K562 (cell line): ENCODE results near the gene CDCA7. TPM values are rescaled to one million over a fixed set of nuclear protein-coding genes. Genes with fewer than 3 reads are reported as not detected.
A peak's percentile ranks its signal among the peaks of the same experiment; 100 is the strongest.

Experiments used
- CBFA2T3 ChIP-seq: fragments of 450-650 bp; IDR thresholded peaks from 2 replicates; pipeline ENCODE4 v1.6.1; 2017
- CREB3L1 ChIP-seq: fragments of 450-650 bp; IDR thresholded peaks from 2 replicates; pipeline ENCODE4 v1.6.1; 2014; ENCODE audit warnings: low read depth, mild to moderate bottlenecking, moderate library complexity, borderline replicate concordance
- E2F1 ChIP-seq: sonication (generic); formaldehyde crosslinking; IDR thresholded peaks from 2 replicates; pipeline ENCODE4 v1.8.1; 2023; ENCODE audit warnings: mild to moderate bottlenecking, missing genetic modification reagents, moderate library complexity
- HMG20A ChIP-seq: fragments of 450-650 bp; formaldehyde crosslinking; conservative IDR thresholded peaks from 2 replicates; pipeline ENCODE4 v1.4.0; 2020; ENCODE audit warnings: mild to moderate bottlenecking, mixed read lengths
- KLF10 ChIP-seq: fragments of 250-450 bp; sonication (Bioruptor Pico); IDR thresholded peaks from 2 replicates; pipeline ENCODE4 v1.6.1; 2021; ENCODE audit warnings: matching md5 sums
- MXI1 ChIP-seq: IDR thresholded peaks from 2 replicates; pipeline ENCODE4 v1.6.1; 2011; ENCODE audit warnings: low read depth, mild to moderate bottlenecking, improper control_type of control experiment, low read length
- NCOA1 ChIP-seq: fragments of 450-650 bp; IDR thresholded peaks from 2 replicates; pipeline ENCODE4 v1.6.1; 2016; ENCODE audit warnings: low read depth
- NR3C1 ChIP-seq: sonication (generic); formaldehyde crosslinking; IDR thresholded peaks from 2 replicates; pipeline ENCODE4 v1.8.1; 2022; ENCODE audit warnings: missing genetic modification reagents
- TGIF2 ChIP-seq: sonication (generic); formaldehyde crosslinking; IDR thresholded peaks from 2 replicates; pipeline ENCODE4 v1.8.1; 2022; ENCODE audit warnings: mild to moderate bottlenecking, missing genetic modification reagents, moderate library complexity
- ZBTB33 ChIP-seq: sonication (generic); formaldehyde crosslinking; IDR thresholded peaks from 2 replicates; pipeline ENCODE4 v1.8.1; 2023; ENCODE audit warnings: mild to moderate bottlenecking, missing genetic modification reagents
- polyA plus RNA-seq, 8 experiments: library from polyadenylated mRNA; depleted of rRNA in 4 of 8; stranded (reverse) in 5 of 8; unstranded in 3 of 8; fragments of >200 nt; fragmentation: Nextera tagmentation in 2 of 8; fragmentation: Illumina TruSeq in 1 of 8; extraction: Ambion mirVana in 2 of 8; extraction: Trizol in 1 of 8; gene quantifications; 2 replicates each; pipeline versions ENCODE4 v1.2.1 to v1.2.3, GENCODE V29; 2011 to 2014; ENCODE audit warnings: inconsistent platforms in 1 of 8, missing spikeins in 1 of 8
- total RNA-seq, 7 experiments: library from RNA; depleted of rRNA in 6 of 7; stranded (reverse); fragments of >200 nt in 6 of 7; fragmentation: Illumina TruSeq in 2 of 7; extraction: Trizol in 2 of 7; gene quantifications; 2 replicates each; pipeline versions ENCODE4 v1.2.1 to v1.2.3, GENCODE V29; 2011 to 2021; ENCODE audit warnings: low replicate concordance in 1 of 7
- TF ChIP-seq, protein P1 (sequence below): sonication (generic); formaldehyde crosslinking; IDR thresholded peaks from 2 replicates; pipeline ENCODE4 v1.8.0; 2023; ENCODE audit warnings: missing genetic modification reagents, mild to moderate bottlenecking, borderline replicate concordance
- TF ChIP-seq, protein P2 (sequence below), 2 experiments: fragments of 150-350 bp in 1 of 2; IDR thresholded peaks; 2 replicates each; pipeline ENCODE4 v1.6.1; 2012 to 2016; ENCODE audit warnings: low read depth in 2 of 2, low read length in 2 of 2, mild to moderate bottlenecking in 1 of 2, moderate library complexity in 1 of 2

Gene CDCA7
- total and polyA plus RNA-seq, 9 of the 15 experiments (the other 6 are each of a cell fraction or from before 2014, with no cell fraction given): 28.5 to 122 (median 51.0) TPM

GRCh38 chr2:173394091-173394974 is 39.7 kb downstream of the CDCA7 start (continued):
- TF ChIP-seq, protein P1, sequence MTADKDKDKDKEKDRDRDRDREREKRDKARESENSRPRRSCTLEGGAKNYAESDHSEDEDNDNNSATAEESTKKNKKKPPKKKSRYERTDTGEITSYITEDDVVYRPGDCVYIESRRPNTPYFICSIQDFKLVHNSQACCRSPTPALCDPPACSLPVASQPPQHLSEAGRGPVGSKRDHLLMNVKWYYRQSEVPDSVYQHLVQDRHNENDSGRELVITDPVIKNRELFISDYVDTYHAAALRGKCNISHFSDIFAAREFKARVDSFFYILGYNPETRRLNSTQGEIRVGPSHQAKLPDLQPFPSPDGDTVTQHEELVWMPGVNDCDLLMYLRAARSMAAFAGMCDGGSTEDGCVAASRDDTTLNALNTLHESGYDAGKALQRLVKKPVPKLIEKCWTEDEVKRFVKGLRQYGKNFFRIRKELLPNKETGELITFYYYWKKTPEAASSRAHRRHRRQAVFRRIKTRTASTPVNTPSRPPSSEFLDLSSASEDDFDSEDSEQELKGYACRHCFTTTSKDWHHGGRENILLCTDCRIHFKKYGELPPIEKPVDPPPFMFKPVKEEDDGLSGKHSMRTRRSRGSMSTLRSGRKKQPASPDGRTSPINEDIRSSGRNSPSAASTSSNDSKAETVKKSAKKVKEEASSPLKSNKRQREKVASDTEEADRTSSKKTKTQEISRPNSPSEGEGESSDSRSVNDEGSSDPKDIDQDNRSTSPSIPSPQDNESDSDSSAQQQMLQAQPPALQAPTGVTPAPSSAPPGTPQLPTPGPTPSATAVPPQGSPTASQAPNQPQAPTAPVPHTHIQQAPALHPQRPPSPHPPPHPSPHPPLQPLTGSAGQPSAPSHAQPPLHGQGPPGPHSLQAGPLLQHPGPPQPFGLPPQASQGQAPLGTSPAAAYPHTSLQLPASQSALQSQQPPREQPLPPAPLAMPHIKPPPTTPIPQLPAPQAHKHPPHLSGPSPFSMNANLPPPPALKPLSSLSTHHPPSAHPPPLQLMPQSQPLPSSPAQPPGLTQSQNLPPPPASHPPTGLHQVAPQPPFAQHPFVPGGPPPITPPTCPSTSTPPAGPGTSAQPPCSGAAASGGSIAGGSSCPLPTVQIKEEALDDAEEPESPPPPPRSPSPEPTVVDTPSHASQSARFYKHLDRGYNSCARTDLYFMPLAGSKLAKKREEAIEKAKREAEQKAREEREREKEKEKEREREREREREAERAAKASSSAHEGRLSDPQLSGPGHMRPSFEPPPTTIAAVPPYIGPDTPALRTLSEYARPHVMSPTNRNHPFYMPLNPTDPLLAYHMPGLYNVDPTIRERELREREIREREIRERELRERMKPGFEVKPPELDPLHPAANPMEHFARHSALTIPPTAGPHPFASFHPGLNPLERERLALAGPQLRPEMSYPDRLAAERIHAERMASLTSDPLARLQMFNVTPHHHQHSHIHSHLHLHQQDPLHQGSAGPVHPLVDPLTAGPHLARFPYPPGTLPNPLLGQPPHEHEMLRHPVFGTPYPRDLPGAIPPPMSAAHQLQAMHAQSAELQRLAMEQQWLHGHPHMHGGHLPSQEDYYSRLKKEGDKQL (CRISPR knock-in tag): no peak
- TF ChIP-seq, protein P2, sequence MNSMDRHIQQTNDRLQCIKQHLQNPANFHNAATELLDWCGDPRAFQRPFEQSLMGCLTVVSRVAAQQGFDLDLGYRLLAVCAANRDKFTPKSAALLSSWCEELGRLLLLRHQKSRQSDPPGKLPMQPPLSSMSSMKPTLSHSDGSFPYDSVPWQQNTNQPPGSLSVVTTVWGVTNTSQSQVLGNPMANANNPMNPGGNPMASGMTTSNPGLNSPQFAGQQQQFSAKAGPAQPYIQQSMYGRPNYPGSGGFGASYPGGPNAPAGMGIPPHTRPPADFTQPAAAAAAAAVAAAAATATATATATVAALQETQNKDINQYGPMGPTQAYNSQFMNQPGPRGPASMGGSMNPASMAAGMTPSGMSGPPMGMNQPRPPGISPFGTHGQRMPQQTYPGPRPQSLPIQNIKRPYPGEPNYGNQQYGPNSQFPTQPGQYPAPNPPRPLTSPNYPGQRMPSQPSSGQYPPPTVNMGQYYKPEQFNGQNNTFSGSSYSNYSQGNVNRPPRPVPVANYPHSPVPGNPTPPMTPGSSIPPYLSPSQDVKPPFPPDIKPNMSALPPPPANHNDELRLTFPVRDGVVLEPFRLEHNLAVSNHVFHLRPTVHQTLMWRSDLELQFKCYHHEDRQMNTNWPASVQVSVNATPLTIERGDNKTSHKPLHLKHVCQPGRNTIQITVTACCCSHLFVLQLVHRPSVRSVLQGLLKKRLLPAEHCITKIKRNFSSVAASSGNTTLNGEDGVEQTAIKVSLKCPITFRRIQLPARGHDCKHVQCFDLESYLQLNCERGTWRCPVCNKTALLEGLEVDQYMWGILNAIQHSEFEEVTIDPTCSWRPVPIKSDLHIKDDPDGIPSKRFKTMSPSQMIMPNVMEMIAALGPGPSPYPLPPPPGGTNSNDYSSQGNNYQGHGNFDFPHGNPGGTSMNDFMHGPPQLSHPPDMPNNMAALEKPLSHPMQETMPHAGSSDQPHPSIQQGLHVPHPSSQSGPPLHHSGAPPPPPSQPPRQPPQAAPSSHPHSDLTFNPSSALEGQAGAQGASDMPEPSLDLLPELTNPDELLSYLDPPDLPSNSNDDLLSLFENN (IDR thresholded peaks at IDR 0.05; ENCODE audit: low read depth in 2 of 2, low read length in 2 of 2): no peak
- TF ChIP-seq CREB3L1: no peak
- no peak for TF ChIP-seq KLF10 (CRISPR knock-in tag)
- TF ChIP-seq NCOA1: no peak
- TF ChIP-seq NR3C1: no peak
- TF ChIP-seq MXI1: no peak
- TF ChIP-seq CBFA2T3: peak; percentile 16; the same call in 1 of the 2 replicates
- no peak for TF ChIP-seq ZBTB33 (CRISPR knock-in tag)
- TF ChIP-seq HMG20A: no peak
- no peak for TF ChIP-seq TGIF2 (CRISPR knock-in tag)
- TF ChIP-seq E2F1 (CRISPR knock-in tag): no peak
